ENCODE measurements around the gene CD27.
"Not testable (repeated sequence)": the region's sequence is repeated elsewhere in the genome, so short reads cannot be mapped to it uniquely, and the experiment has no call there.

DNA sequence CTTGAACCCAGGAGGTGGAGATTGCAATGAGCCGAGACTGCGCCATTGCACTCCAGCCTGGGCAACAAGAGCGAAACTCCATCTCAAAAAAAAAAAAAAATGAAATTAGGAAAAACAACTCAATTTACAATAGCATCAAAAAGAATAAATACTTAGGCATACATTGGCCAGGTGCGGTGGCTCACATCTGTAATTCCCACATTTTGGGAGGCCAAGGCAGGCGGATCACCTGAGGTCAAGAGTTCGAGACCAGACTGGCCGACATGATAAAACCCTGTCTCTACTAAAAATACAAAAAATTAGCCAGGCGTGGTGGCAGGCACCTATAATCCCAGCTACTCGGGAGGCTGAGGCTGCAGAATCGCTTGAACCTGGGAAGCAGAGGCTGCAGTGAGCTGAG is 17.0 kb upstream of the CD27 start:
- TF ChIP-seq, protein P1, sequence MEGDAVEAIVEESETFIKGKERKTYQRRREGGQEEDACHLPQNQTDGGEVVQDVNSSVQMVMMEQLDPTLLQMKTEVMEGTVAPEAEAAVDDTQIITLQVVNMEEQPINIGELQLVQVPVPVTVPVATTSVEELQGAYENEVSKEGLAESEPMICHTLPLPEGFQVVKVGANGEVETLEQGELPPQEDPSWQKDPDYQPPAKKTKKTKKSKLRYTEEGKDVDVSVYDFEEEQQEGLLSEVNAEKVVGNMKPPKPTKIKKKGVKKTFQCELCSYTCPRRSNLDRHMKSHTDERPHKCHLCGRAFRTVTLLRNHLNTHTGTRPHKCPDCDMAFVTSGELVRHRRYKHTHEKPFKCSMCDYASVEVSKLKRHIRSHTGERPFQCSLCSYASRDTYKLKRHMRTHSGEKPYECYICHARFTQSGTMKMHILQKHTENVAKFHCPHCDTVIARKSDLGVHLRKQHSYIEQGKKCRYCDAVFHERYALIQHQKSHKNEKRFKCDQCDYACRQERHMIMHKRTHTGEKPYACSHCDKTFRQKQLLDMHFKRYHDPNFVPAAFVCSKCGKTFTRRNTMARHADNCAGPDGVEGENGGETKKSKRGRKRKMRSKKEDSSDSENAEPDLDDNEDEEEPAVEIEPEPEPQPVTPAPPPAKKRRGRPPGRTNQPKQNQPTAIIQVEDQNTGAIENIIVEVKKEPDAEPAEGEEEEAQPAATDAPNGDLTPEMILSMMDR (IDR thresholded peaks at IDR 0.05) = not testable (repeated sequence)
- not testable (repeated sequence) for TF ChIP-seq TEAD4 (IDR thresholded peaks at IDR 0.05; ENCODE audit: borderline replicate concordance, insufficient read depth); SIN3A (IDR thresholded peaks at IDR 0.05; ENCODE audit: borderline replicate concordance, low read depth, low read length); EZH2phosphoT487 (IDR thresholded peaks at IDR 0.05; ENCODE audit: borderline replicate concordance, low read depth); CHD2 (IDR thresholded peaks at IDR 0.05; ENCODE audit: low read length, partially characterized antibody); NFIC (IDR thresholded peaks at IDR 0.05; ENCODE audit: borderline replicate concordance)
- TF ChIP-seq, protein P2, sequence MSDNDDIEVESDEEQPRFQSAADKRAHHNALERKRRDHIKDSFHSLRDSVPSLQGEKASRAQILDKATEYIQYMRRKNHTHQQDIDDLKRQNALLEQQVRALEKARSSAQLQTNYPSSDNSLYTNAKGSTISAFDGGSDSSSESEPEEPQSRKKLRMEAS (IDR thresholded peaks at IDR 0.05; ENCODE audit: low read depth) = not testable (repeated sequence)

Measured in SK-N-SH (cell line).